ENCODE data around the gene KCNJ16.

KCNJ16 gene

DNA sequence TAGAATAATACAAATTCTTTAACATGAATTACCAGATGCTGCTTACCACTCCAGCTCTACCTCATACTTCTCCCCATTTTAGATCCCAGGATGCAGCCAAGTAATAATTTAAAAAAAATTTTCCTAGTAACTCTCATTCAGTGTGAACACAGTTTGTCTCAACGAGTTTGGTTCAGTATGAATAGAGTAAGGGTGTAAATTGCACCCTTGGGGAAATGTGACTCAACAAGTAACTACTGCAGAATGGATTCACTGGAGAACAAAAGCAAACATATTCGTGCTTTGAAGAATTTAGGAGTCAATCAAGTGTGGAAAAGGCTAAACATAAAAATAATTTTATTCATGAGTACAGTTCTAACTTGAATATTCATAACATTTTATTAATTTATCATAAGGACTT lies 23.0 kb downstream of the KCNJ16 start:
- no peak for DNase-seq (ENCODE audit: low read depth)

DNA sequence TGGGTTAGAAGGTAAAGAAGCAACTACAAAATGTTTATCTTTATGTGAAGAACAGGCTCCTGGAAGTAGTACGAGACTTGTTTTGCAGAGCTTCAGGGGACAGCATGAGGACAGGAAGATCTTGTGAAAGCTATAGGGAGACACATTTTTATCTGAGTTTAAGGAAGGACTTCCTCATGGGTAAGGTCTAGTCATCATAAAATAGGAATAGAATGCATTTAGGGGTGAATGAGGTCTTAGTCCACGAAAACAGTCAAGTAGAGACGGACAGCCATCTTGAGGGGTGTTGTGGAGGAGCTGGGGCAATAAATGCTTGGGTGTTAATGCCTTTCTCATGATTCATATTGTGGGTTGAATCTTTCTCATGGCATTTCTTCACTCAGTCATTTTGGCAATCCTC lies 24.3 kb downstream of the KCNJ16 start:
- DNase-seq (ENCODE audit: low read depth): no peak

DNA sequence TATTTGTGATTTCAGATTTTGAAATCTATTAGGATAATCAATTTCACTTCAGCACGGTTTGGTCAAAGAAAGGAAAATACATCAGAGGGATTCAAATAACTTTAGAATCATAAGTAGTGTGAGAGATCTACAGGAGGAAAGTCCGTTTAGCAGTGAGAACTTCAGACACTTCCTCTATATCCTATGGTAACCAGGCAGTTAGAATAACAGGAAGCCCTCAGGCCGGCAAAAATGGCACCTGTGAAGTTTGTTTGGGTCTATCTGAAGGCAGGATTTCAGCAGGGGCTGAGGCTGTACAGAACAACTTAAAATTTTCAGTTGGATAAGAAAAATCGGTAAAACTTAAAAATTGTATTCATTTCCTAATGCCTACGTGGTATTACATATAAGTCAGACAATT lies 24.9 kb downstream of the KCNJ16 start:
- no peak for DNase-seq (ENCODE audit: low read depth)

- DNase-seq (ENCODE audit: low read depth): no peak
These were observed 26.0 kb downstream of the KCNJ16 start for GRCh38 chr17:70100983-70101382.

- no peak for DNase-seq (ENCODE audit: low read depth)
These were observed 27.5 kb downstream of the KCNJ16 start for GRCh38 chr17:70102531-70102930.

GRCh38 chr17:70104791-70105523 lies 29.9 kb downstream of the KCNJ16 start:
- no peak for DNase-seq (ENCODE audit: low read depth)

GRCh38 chr17:70105641-70106040 lies 30.6 kb downstream of the KCNJ16 start:
- DNase-seq (ENCODE audit: low read depth): no peak

GRCh38 chr17:70106551-70106950 lies 31.5 kb downstream of the KCNJ16 start:
- DNase-seq (ENCODE audit: low read depth): no peak

GRCh38 chr17:70107441-70107840 lies 32.4 kb downstream of the KCNJ16 start:
- DNase-seq (ENCODE audit: low read depth): no peak

DNA sequence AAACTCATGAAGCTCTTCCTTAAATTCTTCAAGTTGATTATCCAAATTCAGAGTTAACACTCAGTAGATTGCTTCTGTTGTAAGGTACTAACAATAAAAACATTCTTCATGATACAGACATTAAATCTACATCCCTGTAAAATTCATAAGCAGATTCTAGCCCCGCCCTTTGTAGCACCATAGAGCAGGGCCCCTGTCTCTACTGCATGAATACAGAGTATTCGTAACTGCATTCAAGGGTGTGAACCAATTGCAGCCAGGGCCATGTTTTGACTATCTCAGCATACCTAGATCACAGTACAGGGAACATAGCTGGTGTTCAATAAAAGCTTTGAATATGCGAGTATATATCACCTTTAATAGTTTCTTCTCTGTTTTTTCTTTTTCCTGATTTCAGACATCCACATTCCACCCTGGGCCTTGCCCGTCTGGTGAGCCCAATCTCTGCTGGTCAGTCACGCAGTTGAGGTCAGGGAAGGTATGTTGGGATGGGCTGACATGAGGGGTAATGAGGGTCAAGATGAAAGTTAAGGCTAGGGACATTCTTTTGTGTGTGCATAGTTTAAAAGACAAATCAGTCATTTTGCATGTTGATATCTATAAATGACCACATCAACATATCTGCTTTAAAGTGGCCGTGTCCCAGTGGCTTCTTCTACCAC lies 33.0 kb downstream of the KCNJ16 start:
- DNase-seq (ENCODE audit: low read depth): no peak

GRCh38 chr17:70109497-70109896 lies 34.5 kb downstream of the KCNJ16 start:
- DNase-seq (ENCODE audit: low read depth): no peak

DNA sequence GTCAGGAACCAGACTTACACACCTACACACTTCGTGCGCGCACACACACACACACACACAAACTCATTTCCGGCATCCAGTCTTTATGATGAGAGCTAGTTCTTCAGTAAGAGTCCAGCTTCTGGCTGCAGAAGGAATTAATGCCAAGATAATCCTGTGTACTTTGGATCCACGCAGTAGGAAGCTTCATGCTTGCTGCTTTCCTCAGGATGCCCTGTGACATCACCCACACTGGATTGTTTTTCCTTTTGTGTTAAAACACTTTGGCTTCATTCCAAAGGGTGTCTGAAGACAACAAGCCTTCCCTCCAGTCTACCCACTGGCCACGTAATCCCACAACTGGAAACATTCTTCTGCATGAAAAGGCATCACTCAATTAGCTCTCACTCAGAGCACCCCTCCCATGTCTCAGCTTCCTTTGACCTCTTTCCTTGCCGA lies 35.4 kb downstream of the KCNJ16 start:
- no peak for DNase-seq (ENCODE audit: low read depth)

DNA sequence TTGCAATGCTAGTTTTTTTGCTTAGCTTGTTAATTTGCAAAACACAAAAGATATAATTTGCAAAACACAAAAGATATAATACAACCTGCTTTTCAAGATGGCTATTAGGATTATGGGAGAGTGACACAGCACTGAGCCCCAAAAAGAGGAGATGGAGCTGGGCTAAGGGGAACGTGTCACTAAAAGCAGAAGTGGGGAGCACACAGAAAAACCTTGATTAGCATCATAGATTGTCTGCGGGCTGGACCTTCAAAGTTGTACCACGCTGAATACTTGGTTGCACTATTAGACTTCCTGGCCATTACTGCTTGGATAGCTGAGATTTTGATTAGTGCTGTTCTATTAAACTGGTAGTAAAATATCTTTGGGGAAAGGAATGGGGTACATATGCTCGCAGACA lies 36.2 kb downstream of the KCNJ16 start:
- no peak for DNase-seq (ENCODE audit: low read depth)

GRCh38 chr17:70114405-70114804 lies 39.4 kb downstream of the KCNJ16 start:
- no peak for DNase-seq (ENCODE audit: low read depth)

GRCh38 chr17:70115126-70115525 lies 40.1 kb downstream of the KCNJ16 start:
- DNase-seq (ENCODE audit: low read depth): no peak

DNA sequence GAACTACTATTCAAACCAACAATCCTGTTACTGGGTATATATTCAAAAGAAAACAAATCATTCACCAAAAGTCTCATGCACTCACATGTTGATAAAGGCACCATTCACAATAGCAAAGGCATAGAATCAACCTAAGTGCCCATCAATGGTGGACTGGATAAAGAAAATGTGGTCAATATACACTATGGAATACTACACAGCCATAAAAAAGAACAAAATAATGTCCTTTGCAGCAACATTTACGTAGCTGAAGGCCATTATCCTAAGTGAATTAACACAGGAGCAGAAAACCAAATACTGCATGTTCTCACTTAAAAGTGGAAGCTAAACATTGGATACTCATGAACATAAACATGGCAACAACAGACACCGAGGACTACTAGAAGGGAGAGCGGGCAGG lies 41.9 kb downstream of the KCNJ16 start:
- no peak for DNase-seq (ENCODE audit: low read depth)

DNA sequence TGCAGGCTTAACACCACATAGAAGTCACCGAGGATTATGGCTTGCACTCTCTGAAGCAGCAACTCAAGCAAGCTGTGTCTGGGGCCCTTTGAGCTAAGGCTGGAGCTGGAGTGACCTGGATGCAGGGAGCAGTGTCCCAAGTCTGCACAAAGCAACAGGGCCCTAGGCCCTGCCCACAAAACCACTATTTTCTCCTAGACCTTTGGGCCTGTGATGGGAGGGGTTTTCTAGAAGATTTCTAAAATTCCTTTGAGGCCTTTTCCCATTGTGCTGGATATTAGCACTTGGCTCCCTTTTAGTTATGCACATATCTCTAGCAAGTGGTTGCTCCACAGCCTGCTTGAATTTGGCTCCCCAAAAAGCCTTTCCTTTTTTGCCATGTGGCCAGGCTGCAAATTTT lies 44.5 kb downstream of the KCNJ16 start:
- no peak for DNase-seq (ENCODE audit: low read depth)

DNA sequence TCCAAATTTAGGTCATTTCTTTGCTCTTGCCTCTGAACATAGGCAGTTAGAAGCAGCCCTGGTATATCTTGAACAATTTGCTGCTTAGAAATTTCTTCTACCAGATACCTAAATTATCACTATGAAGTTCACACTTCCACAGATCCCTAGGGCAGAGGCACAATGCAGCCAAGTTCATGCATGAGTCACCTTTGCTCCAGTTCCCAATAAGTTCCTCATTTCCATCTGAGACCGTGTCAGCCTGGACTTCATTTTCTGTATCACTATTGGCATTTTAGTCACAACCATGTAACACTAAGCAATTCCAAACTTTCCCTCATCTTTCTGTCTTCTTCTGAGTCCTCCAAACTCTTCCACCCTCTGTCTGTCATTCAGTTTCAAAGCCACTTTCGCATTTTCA lies 45.0 kb downstream of the KCNJ16 start:
- no peak for DNase-seq (ENCODE audit: low read depth)

DNA sequence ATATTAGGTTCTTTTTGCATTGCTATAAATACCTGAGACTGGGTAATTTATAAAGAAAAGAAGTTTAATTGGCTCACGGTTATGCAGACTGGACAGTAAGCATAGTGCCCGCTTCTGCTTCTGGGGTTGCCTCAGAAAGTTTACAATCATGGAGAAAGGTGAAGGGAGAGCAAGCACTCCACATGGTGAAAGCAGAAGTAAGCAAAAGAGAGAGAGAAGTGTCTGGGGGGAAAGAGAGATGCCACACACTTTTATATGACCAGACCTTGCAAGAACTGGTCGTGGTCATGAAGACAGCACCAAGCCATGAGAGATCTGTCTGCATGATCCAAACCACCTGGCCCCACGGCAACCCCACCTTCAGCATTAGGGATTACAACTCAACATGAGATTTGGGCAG lies 45.4 kb downstream of the KCNJ16 start:
- DNase-seq (ENCODE audit: low read depth): no peak

DNA sequence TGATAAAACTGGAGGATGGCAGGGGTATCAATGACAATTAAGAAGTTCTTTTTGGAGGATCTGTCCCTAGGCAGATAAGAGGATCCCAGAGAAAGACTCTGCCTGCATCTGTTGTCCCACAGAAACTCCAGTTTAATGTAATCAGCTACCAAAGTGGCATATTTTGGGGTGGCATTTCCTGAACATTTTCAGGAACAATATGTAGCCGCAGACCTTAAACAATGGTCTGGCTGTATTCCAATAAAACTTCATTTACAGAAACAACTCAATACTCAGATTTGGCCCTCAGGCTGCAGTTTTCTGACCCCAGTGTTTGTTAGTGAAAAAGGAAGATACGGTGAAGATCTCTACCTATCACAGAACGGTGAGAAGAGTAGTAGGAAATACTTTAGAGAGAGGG lies 46.1 kb downstream of the KCNJ16 start:
- no peak for DNase-seq (ENCODE audit: low read depth)

- DNase-seq (ENCODE audit: low read depth): no peak
These were observed 48.2 kb downstream of the KCNJ16 start for GRCh38 chr17:70123193-70123592.

DNA sequence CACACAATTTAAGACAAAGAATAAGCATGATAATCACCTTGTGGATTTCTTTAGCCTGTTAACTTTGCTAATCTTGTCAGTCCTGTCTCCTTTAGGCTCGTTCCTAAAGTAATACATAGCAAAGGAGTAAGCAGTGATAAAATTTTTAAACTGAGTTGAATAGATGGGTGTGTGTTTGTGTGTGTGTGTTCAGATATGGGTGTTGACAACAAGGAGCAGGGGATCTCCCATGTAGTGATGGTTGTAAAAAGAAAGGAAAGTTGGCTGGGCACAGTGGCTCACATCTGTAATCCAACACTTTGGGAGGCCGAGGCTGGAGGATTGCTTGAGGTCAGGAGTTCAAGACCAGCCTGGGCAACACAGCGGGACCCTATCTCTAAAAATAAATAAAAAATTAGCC lies 49.7 kb downstream of the KCNJ16 start:
- DNase-seq (ENCODE audit: low read depth): no peak

- DNase-seq (ENCODE audit: low read depth): no peak
These were observed 52.3 kb downstream of the KCNJ16 start for GRCh38 chr17:70127221-70127873.
